HFF-Myc (cell line): Measurements from ENCODE around the gene ATG10.

Experiments
- DNase-seq: peaks from one replicate; pipeline ENCODE4 v3.0.0-alpha.2; 2011; ENCODE audit warnings: low read depth; ENCODE audit errors: extremely low read depth
- H3K4me3 ChIP-seq: replicated peaks from 2 replicates; pipeline ENCODE4 v1.5.1; 2011; ENCODE audit warnings: low read depth, mild to moderate bottlenecking, control low read depth, low read length
- TF ChIP-seq, protein P1 (sequence below): IDR thresholded peaks from 2 replicates; pipeline ENCODE4 v1.5.1; 2012; ENCODE audit warnings: mild to moderate bottlenecking, low read depth, low read length, control low read depth; ENCODE audit errors: missing control alignments

Gene ATG10

DNA sequence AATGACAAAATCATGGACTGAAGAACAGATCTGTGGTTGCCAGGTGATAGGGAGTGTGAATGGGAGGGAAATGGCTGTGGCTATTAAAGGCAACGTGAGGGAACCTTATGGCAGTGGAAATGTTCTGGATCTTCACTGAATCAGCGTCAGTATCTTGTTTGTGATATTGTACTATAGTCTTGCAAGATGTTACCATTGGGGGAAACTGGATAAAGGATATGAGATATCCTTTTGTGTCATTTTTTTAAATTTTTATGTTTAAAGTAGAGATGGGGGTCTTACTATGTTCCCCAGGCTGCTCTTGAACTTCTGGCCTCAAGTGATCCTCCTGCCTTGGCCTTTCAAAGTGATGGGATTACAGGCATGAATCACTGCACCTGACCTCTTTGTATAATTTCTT lies 210.8 kb downstream of the ATG10 start:
- DNase-seq, result no peak
- TF ChIP-seq, protein P1, sequence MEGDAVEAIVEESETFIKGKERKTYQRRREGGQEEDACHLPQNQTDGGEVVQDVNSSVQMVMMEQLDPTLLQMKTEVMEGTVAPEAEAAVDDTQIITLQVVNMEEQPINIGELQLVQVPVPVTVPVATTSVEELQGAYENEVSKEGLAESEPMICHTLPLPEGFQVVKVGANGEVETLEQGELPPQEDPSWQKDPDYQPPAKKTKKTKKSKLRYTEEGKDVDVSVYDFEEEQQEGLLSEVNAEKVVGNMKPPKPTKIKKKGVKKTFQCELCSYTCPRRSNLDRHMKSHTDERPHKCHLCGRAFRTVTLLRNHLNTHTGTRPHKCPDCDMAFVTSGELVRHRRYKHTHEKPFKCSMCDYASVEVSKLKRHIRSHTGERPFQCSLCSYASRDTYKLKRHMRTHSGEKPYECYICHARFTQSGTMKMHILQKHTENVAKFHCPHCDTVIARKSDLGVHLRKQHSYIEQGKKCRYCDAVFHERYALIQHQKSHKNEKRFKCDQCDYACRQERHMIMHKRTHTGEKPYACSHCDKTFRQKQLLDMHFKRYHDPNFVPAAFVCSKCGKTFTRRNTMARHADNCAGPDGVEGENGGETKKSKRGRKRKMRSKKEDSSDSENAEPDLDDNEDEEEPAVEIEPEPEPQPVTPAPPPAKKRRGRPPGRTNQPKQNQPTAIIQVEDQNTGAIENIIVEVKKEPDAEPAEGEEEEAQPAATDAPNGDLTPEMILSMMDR, result no peak
- no peak overlapping the region for H3K4me3 ChIP-seq

DNA sequence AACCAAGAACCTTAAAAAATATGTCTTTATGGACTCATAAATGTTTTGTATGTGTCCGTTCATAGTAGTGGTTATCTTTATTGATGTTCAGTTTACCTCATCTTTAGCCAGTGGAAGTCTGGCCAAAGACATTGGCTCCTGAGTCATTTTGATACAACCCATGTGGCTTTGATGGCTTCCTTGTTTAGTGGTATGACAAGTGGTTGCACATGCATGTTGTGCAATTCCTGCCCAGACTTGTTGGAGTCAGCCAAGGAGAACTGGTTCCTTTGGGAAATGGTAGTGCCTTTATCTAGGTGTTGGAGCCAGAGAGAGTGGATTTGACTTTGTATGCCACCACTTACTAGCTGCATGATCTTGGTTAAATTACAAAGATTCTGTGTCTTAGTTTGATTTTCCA lies 212.0 kb downstream of the ATG10 start:
- H3K4me3 ChIP-seq, result no peak overlapping the region
- TF ChIP-seq, protein P1, result no peak
- DNase-seq, result no peak

DNA sequence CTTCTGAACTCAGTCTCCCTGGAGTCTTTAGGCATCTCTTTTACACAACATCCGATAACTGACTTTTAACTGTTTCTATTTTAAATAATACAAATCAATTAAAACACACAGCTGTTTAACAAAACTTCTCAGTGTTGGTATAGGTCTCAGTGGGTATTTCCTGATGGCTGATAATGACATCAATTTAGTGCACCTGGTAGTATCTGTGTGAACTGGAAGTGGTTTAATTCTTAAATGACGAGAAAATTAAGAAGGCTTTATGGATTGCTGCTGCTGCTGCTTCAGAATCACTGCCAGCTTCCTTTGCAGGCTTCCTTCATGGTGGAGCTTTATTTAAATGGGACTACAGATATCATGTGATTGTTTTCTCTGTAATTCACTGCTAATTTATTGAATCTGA lies 214.0 kb downstream of the ATG10 start:
- no peak overlapping the region for H3K4me3 ChIP-seq
- no peak for DNase-seq
- TF ChIP-seq, protein P1, result no peak

DNA sequence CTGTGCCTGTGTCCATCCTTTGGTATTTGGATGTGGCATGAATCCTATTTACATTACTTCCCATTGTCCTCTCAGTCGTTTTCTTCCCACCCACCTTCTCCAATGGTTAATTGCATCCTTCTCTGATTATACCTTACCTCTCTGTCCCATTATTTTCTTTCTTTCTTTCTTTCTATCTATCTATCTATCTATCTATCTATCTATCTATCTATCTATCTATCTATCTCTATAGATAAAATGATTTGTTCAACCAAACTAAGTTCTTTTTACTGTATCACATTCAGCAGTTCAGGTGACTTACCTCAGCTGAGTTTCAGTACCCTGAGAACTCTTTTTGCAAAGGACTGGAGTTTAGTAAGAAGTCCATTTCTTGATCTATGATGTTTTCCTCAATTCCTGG lies 225.7 kb downstream of the ATG10 start:
- no peak overlapping the region for H3K4me3 ChIP-seq
- DNase-seq, result no peak
- TF ChIP-seq, protein P1, result no peak

DNA sequence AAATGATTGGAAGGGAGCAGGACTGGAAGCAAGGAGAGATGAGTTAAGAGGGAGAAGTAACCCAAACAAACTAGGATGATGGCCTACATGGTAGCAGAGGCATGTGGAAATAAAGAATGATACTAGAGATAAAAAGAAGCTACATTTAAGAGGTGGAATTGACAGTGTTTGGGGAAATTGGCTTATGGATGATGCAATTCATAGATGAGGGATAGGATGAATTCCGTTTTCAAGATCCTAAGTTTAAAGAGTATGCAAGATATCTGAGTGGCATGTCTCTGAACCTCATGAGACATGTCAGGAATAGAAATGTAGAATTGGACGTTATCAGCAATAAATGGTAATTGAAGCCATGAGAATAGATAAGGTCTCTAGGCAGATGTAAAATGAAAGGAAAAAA lies 232.7 kb downstream of the ATG10 start:
- TF ChIP-seq, protein P1, result no peak
- no peak for DNase-seq
- H3K4me3 ChIP-seq, result no peak overlapping the region

DNA sequence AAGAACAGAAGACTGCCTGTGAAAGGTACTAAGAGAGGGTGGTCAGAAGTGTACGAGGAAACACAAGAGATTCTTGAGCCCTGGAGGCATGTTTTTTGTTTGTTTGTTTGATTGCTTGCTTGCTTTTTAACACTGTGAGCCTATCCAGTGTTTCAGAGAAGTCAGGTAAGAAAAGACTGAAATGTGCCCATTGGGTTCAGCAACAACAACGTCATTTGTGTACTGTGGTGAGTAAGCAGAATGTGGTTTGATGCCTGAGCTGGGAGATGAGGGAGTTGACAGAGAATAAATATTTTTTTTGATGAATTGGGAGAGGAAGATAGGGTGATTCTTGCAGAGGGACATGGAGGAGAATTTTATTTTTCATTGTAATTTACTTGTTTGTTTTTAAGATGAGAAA lies 233.2 kb downstream of the ATG10 start:
- DNase-seq, result no peak
- TF ChIP-seq, protein P1, result no peak
- H3K4me3 ChIP-seq, result no peak overlapping the region

DNA sequence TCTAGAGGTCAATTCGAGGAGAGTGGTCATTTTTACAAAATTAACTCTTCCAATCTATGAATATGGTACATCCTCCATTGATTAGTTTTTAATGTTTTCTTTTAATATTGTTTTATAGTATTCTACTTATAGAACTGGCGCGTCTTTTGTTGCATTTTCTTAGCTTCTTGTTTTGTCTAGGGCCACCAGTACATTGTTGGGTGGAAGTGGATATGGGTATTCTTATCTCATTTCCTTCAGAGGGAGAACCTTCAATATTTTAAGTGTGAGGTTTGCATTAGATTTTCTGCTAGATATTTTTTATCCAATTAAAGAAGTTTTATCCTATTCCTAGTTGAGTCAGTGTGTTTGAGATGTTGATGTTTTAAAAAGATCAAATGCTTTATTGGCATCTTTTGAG lies 236.5 kb downstream of the ATG10 start:
- TF ChIP-seq, protein P1, result no peak
- H3K4me3 ChIP-seq, result no peak overlapping the region
- no peak for DNase-seq
